Naive B cell (primary cell): ENCODE measurements around the gene EHD4. TPM values are rescaled to one million over a fixed set of nuclear protein-coding genes. Genes with fewer than 3 reads are reported as not detected.

ENCODE experiments used
- ATAC-seq, 2 donors: fragments of 150-1000 bp; cut with Tn5 transposase; 2 replicates each; pipeline ENCODE4 v1.10.0; 2021; ENCODE audit warnings: low read depth in 2 of 2, mild to moderate bottlenecking in 2 of 2, moderate library complexity in 2 of 2
- DNase-seq: peaks from one replicate; pipeline ENCODE4 v3.0.0; 2022
- H3K27ac Mint-ChIP-seq, 6 donors: one replicate each; pipeline ENCODE4 v1.8.0; 2020 to 2022; ENCODE audit warnings: mild to moderate bottlenecking in 6 of 6, mixed read lengths in 6 of 6, moderate library complexity in 5 of 6, inconsistent platforms in 2 of 6
- H3K27me3 Mint-ChIP-seq, 3 donors: one replicate each; pipeline ENCODE4 v1.8.0; 2021 to 2022; ENCODE audit warnings: mixed read lengths in 3 of 3, mild to moderate bottlenecking in 1 of 3
- H3K36me3 Mint-ChIP-seq, 2 donors: one replicate each; pipeline ENCODE4 v1.8.0; 2020 to 2022; ENCODE audit warnings: mixed read lengths in 2 of 2, inconsistent platforms in 1 of 2, mild to moderate bottlenecking in 1 of 2
- H3K4me1 Mint-ChIP-seq, 3 donors: one replicate each; pipeline ENCODE4 v1.8.0; 2020 to 2022; ENCODE audit warnings: mixed read lengths in 3 of 3, inconsistent platforms in 1 of 3, mild to moderate bottlenecking in 1 of 3, moderate library complexity in 1 of 3
- H3K4me3 Mint-ChIP-seq, 8 donors: one replicate each; pipeline ENCODE4 v1.8.0; 2020 to 2022; ENCODE audit warnings: mild to moderate bottlenecking in 8 of 8, mixed read lengths in 8 of 8, moderate library complexity in 8 of 8, inconsistent platforms in 2 of 8
- H3K9me3 Mint-ChIP-seq, 7 donors: one replicate each; pipeline ENCODE4 v1.8.0; 2020 to 2022; ENCODE audit warnings: mixed read lengths in 7 of 7, mild to moderate bottlenecking in 5 of 7, inconsistent platforms in 2 of 7, moderate library complexity in 1 of 7
- polyA plus RNA-seq, 6 donors: library from polyadenylated mRNA; unstranded; fragments of 300-500 nt; fragmentation: Illumina TruSeq; gene quantifications; one replicate each; pipeline ENCODE4 v1.2.3, GENCODE V29; 2021; ENCODE audit warnings: low read depth in 6 of 6

Gene EHD4
- polyA plus RNA-seq, 6 donors from 2014 or later: 4.1 to 9.2 (median 6.9) TPM

GRCh38 chr15:41860049-41860828, 112.1 kb downstream of the EHD4 start:
- DNase-seq (no peak), ATAC-seq (no peak)
- Mint-ChIP-seq H3K4me1 (no peaks in the 10 kb centered on the region), H3K27me3 (no peaks in the 10 kb centered on the region), H3K27ac (peak overlapping the region in 1 of 6 donors; percentile 37), H3K4me3 (no peak overlapping the region), H3K36me3 (no peaks in the 10 kb centered on the region), H3K9me3 (no peaks in the 10 kb centered on the region)

- H3K27me3 Mint-ChIP-seq: no peaks in the 10 kb centered on the region
- no peaks in the 10 kb centered on the region for H3K36me3 Mint-ChIP-seq
- DNase-seq (no peak), ATAC-seq (no peak)
- no peak overlapping the region for H3K4me3 Mint-ChIP-seq
- no peaks in the 10 kb centered on the region for H3K4me1 Mint-ChIP-seq
- H3K27ac Mint-ChIP-seq: no peak overlapping the region
- H3K9me3 Mint-ChIP-seq: no peaks in the 10 kb centered on the region
These were observed 113.6 kb downstream of the EHD4 start for GRCh38 chr15:41858756-41859155.

GRCh38 chr15:41857316-41857715, 115.0 kb downstream of the EHD4 start:
- no peak for ATAC-seq
- Mint-ChIP-seq H3K27me3 (no peaks in the 10 kb centered on the region), H3K4me3 (no peak overlapping the region), H3K36me3 (no peaks in the 10 kb centered on the region), H3K27ac (no peak overlapping the region), H3K9me3 (no peaks in the 10 kb centered on the region), H3K4me1 (no peaks in the 10 kb centered on the region)
- no peak for DNase-seq

- Mint-ChIP-seq H3K27me3 (no peaks in the 10 kb centered on the region), H3K27ac (peak overlapping the region in 1 of 6 donors; percentile 51), H3K4me1 (no peaks in the 10 kb centered on the region), H3K36me3 (no peaks in the 10 kb centered on the region), H3K4me3 (no peak overlapping the region), H3K9me3 (no peaks in the 10 kb centered on the region)
- ATAC-seq (no peak), DNase-seq (no peak)
These were observed 115.6 kb downstream of the EHD4 start for GRCh38 chr15:41856716-41857115.

- Mint-ChIP-seq H3K4me1 (peaks cover under 1 to 1% (median under 1%) of the 10 kb centered on the region in 3 donors), H3K27ac (no peak overlapping the region), H3K9me3 (no peaks in the 10 kb centered on the region), H3K27me3 (peaks cover 0 to 2% (median 0%) of the 10 kb centered on the region in 3 donors), H3K4me3 (no peak overlapping the region), H3K36me3 (no peaks in the 10 kb centered on the region)
- DNase-seq (no peak), ATAC-seq (no peak)
These were observed 116.1 kb downstream of the EHD4 start for GRCh38 chr15:41856262-41856661.

GRCh38 chr15:41855261-41855961, 116.9 kb downstream of the EHD4 start:
- peaks cover 0 to 6% (median 0%) of the 10 kb centered on the region in 3 donors for H3K27me3 Mint-ChIP-seq
- no peak for DNase-seq
- peaks cover 5 to 9% (median 8%) of the 10 kb centered on the region in 3 donors for H3K4me1 Mint-ChIP-seq
- no peaks in the 10 kb centered on the region for H3K36me3 Mint-ChIP-seq
- H3K27ac Mint-ChIP-seq: no peak overlapping the region
- no peak for ATAC-seq
- no peaks in the 10 kb centered on the region for H3K9me3 Mint-ChIP-seq
- no peak overlapping the region for H3K4me3 Mint-ChIP-seq

GRCh38 chr15:41854443-41854842, 117.9 kb downstream of the EHD4 start:
- Mint-ChIP-seq H3K27me3 (peaks cover 0 to 6% (median 0%) of the 10 kb centered on the region in 3 donors), H3K9me3 (no peaks in the 10 kb centered on the region), H3K36me3 (no peaks in the 10 kb centered on the region), H3K4me3 (no peak overlapping the region), H3K4me1 (peaks cover 5 to 11% (median 8%) of the 10 kb centered on the region in 3 donors), H3K27ac (no peak overlapping the region)
- DNase-seq (no peak), ATAC-seq (no peak)

- Mint-ChIP-seq H3K9me3 (no peaks in the 10 kb centered on the region), H3K27ac (no peak overlapping the region), H3K36me3 (no peaks in the 10 kb centered on the region), H3K4me3 (no peak overlapping the region), H3K27me3 (peaks cover 0 to 6% (median 0%) of the 10 kb centered on the region in 3 donors), H3K4me1 (peaks cover 5 to 11% (median 8%) of the 10 kb centered on the region in 3 donors)
- ATAC-seq (no peak), DNase-seq (no peak)
These were observed 118.5 kb downstream of the EHD4 start for GRCh38 chr15:41853831-41854230.

- peaks cover 0 to 7% of the 10 kb centered on the region in 2 donors for H3K36me3 Mint-ChIP-seq
- H3K27me3 Mint-ChIP-seq: peaks cover 0 to 6% (median 0%) of the 10 kb centered on the region in 3 donors
- H3K4me3 Mint-ChIP-seq: no peak overlapping the region
- peaks cover 5 to 11% (median 8%) of the 10 kb centered on the region in 3 donors for H3K4me1 Mint-ChIP-seq
- no peak for DNase-seq
- no peaks in the 10 kb centered on the region for H3K9me3 Mint-ChIP-seq
- H3K27ac Mint-ChIP-seq: no peak overlapping the region
- no peak for ATAC-seq
These were observed 119.4 kb downstream of the EHD4 start for GRCh38 chr15:41852736-41853590.

GRCh38 chr15:41851755-41852370, 120.5 kb downstream of the EHD4 start:
- H3K9me3 Mint-ChIP-seq: no peaks in the 10 kb centered on the region
- no peak overlapping the region for H3K27ac Mint-ChIP-seq
- peaks cover 5 to 11% (median 8%) of the 10 kb centered on the region in 3 donors for H3K4me1 Mint-ChIP-seq
- no peak overlapping the region for H3K4me3 Mint-ChIP-seq
- peaks cover 0 to 14% of the 10 kb centered on the region in 2 donors for H3K36me3 Mint-ChIP-seq
- H3K27me3 Mint-ChIP-seq: peaks cover 0 to 6% (median 0%) of the 10 kb centered on the region in 3 donors
- ATAC-seq (no peak), DNase-seq (no peak)

GRCh38 chr15:41851167-41851523, 121.2 kb downstream of the EHD4 start:
- H3K27me3 Mint-ChIP-seq: peaks cover 0 to 6% (median 0%) of the 10 kb centered on the region in 3 donors

GRCh38 chr15:41850482-41851166, 121.7 kb downstream of the EHD4 start:
- H3K27me3 Mint-ChIP-seq: peaks cover 0 to 6% (median 0%) of the 10 kb centered on the region in 3 donors
- H3K9me3 Mint-ChIP-seq: no peaks in the 10 kb centered on the region
- H3K36me3 Mint-ChIP-seq: peaks cover 0 to 14% of the 10 kb centered on the region in 2 donors
- ATAC-seq (no peak), DNase-seq (no peak)
- peaks cover 5 to 11% (median 8%) of the 10 kb centered on the region in 3 donors for H3K4me1 Mint-ChIP-seq
- H3K27ac Mint-ChIP-seq: peak overlapping the region in 1 of 6 donors; percentile 77
- H3K4me3 Mint-ChIP-seq: no peak overlapping the region

More at GRCh38 chr15:41851167-41851523, 121.2 kb downstream of the EHD4 start:
- DNase-seq (no peak), ATAC-seq (no peak)
- peak overlapping the region in 1 of 8 donors; percentile 47 for H3K4me3 Mint-ChIP-seq
- no peaks in the 10 kb centered on the region for H3K9me3 Mint-ChIP-seq
- H3K36me3 Mint-ChIP-seq: peaks cover 0 to 14% of the 10 kb centered on the region in 2 donors
- H3K27ac Mint-ChIP-seq: peak overlapping the region in 1 of 6 donors; percentile 47
- peaks cover 5 to 11% (median 8%) of the 10 kb centered on the region in 3 donors for H3K4me1 Mint-ChIP-seq
